Lower leg skin (tissue), 3 donors: Measurements from ENCODE around the gene LBHD2.

Experiments
- CTCF ChIP-seq, 3 donors: fragments of 450-650 bp; IDR thresholded peaks; one replicate each; pipeline ENCODE4 v1.5.1; 2016; ENCODE audit warnings: antibody characterized with exemption in 3 of 3, mild to moderate bottlenecking in 3 of 3, moderate library complexity in 2 of 3
- POLR2A ChIP-seq, 2 donors: fragments of 450-650 bp; IDR thresholded peaks; one replicate each; pipeline ENCODE4 v1.6.1; 2016 to 2017; ENCODE audit warnings: antibody characterized with exemption in 2 of 2, mild to moderate bottlenecking in 1 of 2, moderate library complexity in 1 of 2

- TF ChIP-seq POLR2A (IDR thresholded peaks at IDR 0.05), result no peak
- TF ChIP-seq CTCF (IDR thresholded peaks at IDR 0.05), result no peak
Measured at GRCh38 chr14:103064436-103064835, 19.6 kb upstream of the LBHD2 start.
